Measurements from ENCODE around the gene SUN5.

Gene SUN5

GRCh38 chr20:32991383-32991782 is 12.8 kb downstream of the SUN5 start:
- TF ChIP-seq MAX (IDR thresholded peaks at IDR 0.05) (no peak), ZBTB7A (IDR thresholded peaks at IDR 0.05; ENCODE audit: low read depth) (no peak), USF1 (IDR thresholded peaks at IDR 0.05) (no peak), EP300 (IDR thresholded peaks at IDR 0.05; ENCODE audit: borderline replicate concordance) (no peak), RAD21 (IDR thresholded peaks at IDR 0.05; ENCODE audit: low read depth) (no peak), NFIC (IDR thresholded peaks at IDR 0.05) (no peak)

- TF ChIP-seq TCF12 (IDR thresholded peaks at IDR 0.05; ENCODE audit: low read depth): no peak
- no peak for TF ChIP-seq ZBTB7A (IDR thresholded peaks at IDR 0.05; ENCODE audit: low read depth)
These were observed 13.8 kb downstream of the SUN5 start for GRCh38 chr20:32990426-32990825.

GRCh38 chr20:32989507-32990283 is 14.5 kb downstream of the SUN5 start:
- no peak for TF ChIP-seq FOXM1 (IDR thresholded peaks at IDR 0.05; ENCODE audit: borderline replicate concordance, low read depth)

- TF ChIP-seq CEBPB (IDR thresholded peaks at IDR 0.05) (no peak), RAD21 (IDR thresholded peaks at IDR 0.05; ENCODE audit: low read depth) (no peak), YY1 (IDR thresholded peaks at IDR 0.05; ENCODE audit: low read depth) (no peak), CREB1 (IDR thresholded peaks at IDR 0.05; ENCODE audit: low read depth) (no peak), EGR1 (IDR thresholded peaks at IDR 0.05) (no peak), TCF12 (IDR thresholded peaks at IDR 0.05; ENCODE audit: low read depth) (no peak), FOXM1 (IDR thresholded peaks at IDR 0.05; ENCODE audit: borderline replicate concordance, low read depth) (no peak), MAX (IDR thresholded peaks at IDR 0.05) (no peak), NFIC (IDR thresholded peaks at IDR 0.05) (no peak), ZBTB7A (IDR thresholded peaks at IDR 0.05; ENCODE audit: low read depth) (no peak), TEAD4 (IDR thresholded peaks at IDR 0.05) (no peak), USF1 (IDR thresholded peaks at IDR 0.05) (no peak), EP300 (IDR thresholded peaks at IDR 0.05; ENCODE audit: borderline replicate concordance) (no peak), REST (IDR thresholded peaks at IDR 0.05; ENCODE audit: low read depth) (no peak), TAF1 (IDR thresholded peaks at IDR 0.05; ENCODE audit: low read depth) (no peak)
These were observed 16.2 kb downstream of the SUN5 start for GRCh38 chr20:32988008-32988407.

GRCh38 chr20:32987044-32987825 is 17.0 kb downstream of the SUN5 start:
- no peak for TF ChIP-seq TCF12 (IDR thresholded peaks at IDR 0.05; ENCODE audit: low read depth)
- TF ChIP-seq YY1 (IDR thresholded peaks at IDR 0.05; ENCODE audit: low read depth): no peak
- no peak for TF ChIP-seq EP300 (IDR thresholded peaks at IDR 0.05; ENCODE audit: borderline replicate concordance)
- TF ChIP-seq CEBPB (IDR thresholded peaks at IDR 0.05): no peak
- TF ChIP-seq MAX (IDR thresholded peaks at IDR 0.05): no peak
- TF ChIP-seq USF1 (IDR thresholded peaks at IDR 0.05): no peak
- no peak for TF ChIP-seq EGR1 (IDR thresholded peaks at IDR 0.05)

- no peak for TF ChIP-seq TCF12 (IDR thresholded peaks at IDR 0.05; ENCODE audit: low read depth)
- TF ChIP-seq FOXM1 (IDR thresholded peaks at IDR 0.05; ENCODE audit: borderline replicate concordance, low read depth): no peak
- no peak for TF ChIP-seq REST (IDR thresholded peaks at IDR 0.05; ENCODE audit: low read depth)
- no peak for TF ChIP-seq USF1 (IDR thresholded peaks at IDR 0.05)
- no peak for TF ChIP-seq YY1 (IDR thresholded peaks at IDR 0.05; ENCODE audit: low read depth)
- no peak for TF ChIP-seq EGR1 (IDR thresholded peaks at IDR 0.05)
- TF ChIP-seq TAF1 (IDR thresholded peaks at IDR 0.05; ENCODE audit: low read depth): no peak
- TF ChIP-seq MAX (IDR thresholded peaks at IDR 0.05): no peak
- TF ChIP-seq ZBTB7A (IDR thresholded peaks at IDR 0.05; ENCODE audit: low read depth): no peak
- TF ChIP-seq CEBPB (IDR thresholded peaks at IDR 0.05): no peak
- no peak for TF ChIP-seq NFIC (IDR thresholded peaks at IDR 0.05)
- no peak for TF ChIP-seq CREB1 (IDR thresholded peaks at IDR 0.05; ENCODE audit: low read depth)
- TF ChIP-seq RAD21 (IDR thresholded peaks at IDR 0.05; ENCODE audit: low read depth): no peak
- TF ChIP-seq EP300 (IDR thresholded peaks at IDR 0.05; ENCODE audit: borderline replicate concordance): no peak
- no peak for TF ChIP-seq TEAD4 (IDR thresholded peaks at IDR 0.05)
These were observed 17.8 kb downstream of the SUN5 start for GRCh38 chr20:32986331-32986966.

All from Ishikawa (cell line).